Ureter (tissue), 1 donor: Measurements from ENCODE around the gene AGBL4. TPM values are rescaled to one million over a fixed set of nuclear protein-coding genes. Genes with fewer than 3 reads are reported as not detected.

Experiments
- DNase-seq: peaks from one replicate; pipeline ENCODE4 v3.0.0-alpha.2; 2020; ENCODE audit warnings: low spot score
- total RNA-seq: library from RNA; stranded (reverse); gene quantifications from one replicate; pipeline ENCODE4 v1.2.4, GENCODE V29; 2023
- donor health status: DM: yes; HTN: yes; CAD: no.

AGBL4 gene
- total RNA-seq, 1 donor from 2014 or later: 0.21 TPM

DNA sequence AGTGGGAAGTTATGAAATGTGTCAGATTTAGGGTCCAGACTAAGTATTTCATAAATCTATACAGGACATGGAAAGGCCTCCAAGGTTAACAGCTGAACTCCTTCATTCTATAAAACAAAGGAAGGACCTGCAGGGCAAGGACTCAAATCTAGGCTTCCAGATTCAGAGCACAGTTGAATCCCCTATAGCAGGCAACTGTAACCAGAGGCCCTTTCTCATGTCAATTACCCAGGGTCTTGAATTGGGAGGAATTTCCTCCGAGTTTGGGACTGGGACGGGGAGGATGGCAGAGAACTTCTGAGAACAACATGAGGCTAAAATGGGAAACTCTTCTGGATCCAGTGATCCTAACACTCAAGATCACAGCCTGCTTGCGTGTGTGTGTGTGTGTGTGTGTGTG lies 1134.1 kb downstream of the AGBL4 start:
- no peak for DNase-seq

GRCh38 chr1:48889082-48889481 lies 1134.7 kb downstream of the AGBL4 start:
- no peak for DNase-seq

GRCh38 chr1:48887796-48888195 lies 1136.0 kb downstream of the AGBL4 start:
- DNase-seq: no peak

DNA sequence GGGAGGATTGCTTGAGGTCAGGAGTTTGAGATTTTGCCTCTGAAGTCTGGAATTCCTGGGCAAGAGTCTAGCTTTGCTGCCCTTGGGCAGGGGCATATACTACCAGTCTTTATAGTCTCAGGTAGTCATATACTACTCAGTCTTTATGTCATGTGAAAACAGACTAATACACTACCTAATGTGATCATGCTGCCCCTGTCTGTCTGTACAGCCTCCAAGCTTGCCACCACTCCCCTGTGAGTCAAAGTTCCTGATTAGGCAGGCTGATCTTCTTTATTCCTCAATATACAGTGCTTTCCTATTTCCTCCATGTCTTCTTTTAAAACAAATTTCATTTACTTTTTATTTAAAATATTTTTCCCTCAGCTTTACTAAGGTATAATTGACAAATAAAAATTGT lies 1141.7 kb downstream of the AGBL4 start:
- no peak for DNase-seq

- DNase-seq: no peak
Observed at GRCh38 chr1:48878191-48878940, 1145.4 kb downstream of the AGBL4 start.

DNA sequence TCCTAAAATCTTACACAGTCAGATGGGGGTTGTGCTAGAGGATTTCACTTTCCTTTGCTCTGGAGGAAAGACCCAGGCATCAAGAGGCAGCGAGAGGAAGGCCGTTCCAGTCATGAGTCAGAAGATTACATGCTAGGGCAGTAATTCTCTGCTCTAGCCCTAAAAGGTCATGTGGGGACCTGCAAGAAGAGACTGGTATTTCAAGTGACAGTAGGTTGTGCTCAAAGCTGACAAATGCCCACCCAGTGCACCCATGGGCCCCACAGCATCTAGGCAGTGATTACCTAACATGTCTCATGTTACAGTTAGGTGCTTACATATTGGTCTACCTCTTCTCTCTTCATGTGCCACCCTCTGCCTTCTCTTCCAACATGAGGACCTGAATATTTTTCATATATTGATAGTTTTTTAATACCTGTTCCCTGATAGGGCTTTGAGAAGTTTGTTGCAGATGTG lies 1147.4 kb downstream of the AGBL4 start:
- no peak for DNase-seq

- DNase-seq: no peak
Observed at GRCh38 chr1:48875552-48876329, 1148.0 kb downstream of the AGBL4 start.

- DNase-seq: no peak
Observed at GRCh38 chr1:48873944-48874343, 1149.8 kb downstream of the AGBL4 start.

- DNase-seq: no peak
Observed at GRCh38 chr1:48870596-48870995, 1153.2 kb downstream of the AGBL4 start.

DNA sequence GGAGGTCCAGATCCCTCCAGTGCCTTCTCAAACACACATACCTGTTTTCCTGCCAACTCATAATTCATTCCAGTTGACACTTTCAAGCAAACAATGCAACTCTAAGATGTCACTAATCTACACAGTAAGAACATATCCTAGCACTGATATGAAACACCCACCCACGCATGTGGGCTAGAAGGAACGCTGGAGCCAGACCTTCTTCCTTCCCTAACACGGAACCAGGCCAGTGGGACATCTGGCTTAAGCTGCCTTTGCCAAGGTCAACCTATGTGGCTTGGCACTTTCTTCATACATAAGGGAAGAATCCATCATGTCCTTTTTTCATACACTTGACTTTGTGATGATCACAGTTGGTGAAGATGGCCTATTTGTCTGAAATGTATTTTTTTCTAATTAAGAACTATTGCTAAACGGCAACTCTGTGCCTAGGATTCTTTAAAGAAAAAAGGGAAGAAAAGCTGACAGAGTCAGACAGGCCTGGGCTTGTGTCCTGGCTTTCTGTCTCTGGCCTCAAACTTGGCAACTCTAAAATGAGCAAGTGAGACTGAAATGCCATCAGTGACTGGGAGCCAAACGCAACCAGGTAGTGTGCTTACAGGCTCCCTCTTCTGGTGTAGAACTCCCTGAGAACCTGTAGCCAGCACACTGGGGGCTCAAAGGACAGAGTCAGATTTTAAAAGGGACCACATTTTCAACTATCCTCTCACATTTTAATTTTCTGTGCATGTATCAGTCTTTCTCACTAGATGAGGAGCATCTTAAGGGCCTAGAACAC lies 1154.4 kb downstream of the AGBL4 start:
- peak; percentile 45 for DNase-seq

GRCh38 chr1:48864913-48865312 lies 1158.8 kb downstream of the AGBL4 start:
- no peak for DNase-seq

DNA sequence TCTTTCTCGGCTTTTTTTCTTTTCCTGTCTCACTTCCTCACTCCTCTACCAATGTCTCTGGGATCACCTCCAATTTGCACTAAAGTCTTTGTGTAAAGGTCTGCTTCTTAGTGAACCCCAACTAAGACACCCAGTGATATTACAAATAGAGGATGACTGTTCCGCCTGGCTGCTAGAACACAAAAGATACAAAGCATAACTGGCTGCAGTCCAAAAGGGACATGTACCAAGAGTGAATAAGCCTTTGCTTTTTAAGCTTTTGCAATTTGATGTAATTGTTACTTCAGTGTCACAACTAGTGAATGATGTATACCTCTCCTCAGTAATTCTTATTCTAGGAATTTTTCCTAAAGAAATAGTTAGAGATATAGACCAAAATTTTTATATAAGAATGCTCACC lies 1164.3 kb downstream of the AGBL4 start:
- no peak for DNase-seq

GRCh38 chr1:48858200-48858920 lies 1165.4 kb downstream of the AGBL4 start:
- no peak for DNase-seq

- DNase-seq: no peak
Observed at GRCh38 chr1:48853006-48853405, 1170.7 kb downstream of the AGBL4 start.

- DNase-seq: no peak
Observed at GRCh38 chr1:48851638-48852037, 1172.1 kb downstream of the AGBL4 start.

DNA sequence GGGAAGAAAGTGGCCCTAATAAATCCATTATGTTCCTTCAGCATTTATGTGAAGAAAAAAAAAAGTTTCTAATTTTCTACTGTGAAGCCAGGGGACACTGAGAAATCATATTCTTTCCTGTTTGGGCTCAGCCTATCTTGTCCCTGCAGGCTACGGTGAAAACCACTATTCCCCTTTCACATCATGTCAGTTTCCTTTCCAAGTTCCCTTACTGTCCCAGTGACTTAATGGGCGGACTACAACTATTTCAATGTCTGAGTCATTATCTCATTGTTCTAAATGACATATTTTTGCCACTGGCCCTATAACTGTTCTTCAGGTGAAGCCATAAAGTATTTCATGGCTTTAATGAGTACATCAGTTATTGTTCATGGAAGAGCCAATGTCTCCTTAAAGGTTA lies 1175.7 kb downstream of the AGBL4 start:
- DNase-seq: no peak

DNA sequence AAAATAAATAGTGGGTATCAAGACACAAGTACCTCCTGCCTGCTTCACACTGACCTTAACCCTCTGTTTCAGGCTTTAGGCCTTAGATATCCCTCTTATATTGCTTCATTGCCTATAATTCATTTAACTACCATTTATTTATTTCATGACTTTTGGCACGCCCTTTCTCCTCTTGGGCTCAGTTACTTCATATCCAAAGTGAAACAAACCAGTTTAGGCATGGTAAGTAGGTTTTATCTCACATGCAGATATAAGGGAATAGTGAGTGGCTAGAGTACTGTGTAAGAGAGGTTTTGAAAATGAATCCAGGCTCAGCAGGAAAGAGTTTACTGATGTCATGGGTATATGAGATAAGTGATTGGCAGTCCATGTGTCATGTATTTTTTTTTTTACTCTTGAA lies 1177.3 kb downstream of the AGBL4 start:
- no peak for DNase-seq

DNA sequence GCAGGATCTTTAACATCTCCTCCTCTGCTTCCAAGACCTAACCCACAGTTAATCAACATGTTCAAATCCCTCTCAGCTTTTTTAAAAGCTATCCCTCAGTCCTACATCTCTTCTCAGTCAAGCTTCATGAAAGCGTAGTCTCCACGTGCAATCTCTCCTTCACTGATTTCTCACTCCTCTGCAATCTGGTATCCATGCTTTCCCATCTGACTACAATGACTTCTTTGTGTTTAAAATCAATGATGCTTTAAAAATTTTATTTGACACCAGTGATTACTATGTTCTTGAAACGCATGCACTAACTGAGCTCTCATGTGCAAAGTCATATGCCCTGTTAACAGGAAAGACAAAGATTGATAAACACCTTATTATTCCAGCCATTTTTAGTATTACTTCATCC lies 1179.6 kb downstream of the AGBL4 start:
- DNase-seq: no peak

- DNase-seq: no peak
Observed at GRCh38 chr1:48841966-48842365, 1181.8 kb downstream of the AGBL4 start.

DNA sequence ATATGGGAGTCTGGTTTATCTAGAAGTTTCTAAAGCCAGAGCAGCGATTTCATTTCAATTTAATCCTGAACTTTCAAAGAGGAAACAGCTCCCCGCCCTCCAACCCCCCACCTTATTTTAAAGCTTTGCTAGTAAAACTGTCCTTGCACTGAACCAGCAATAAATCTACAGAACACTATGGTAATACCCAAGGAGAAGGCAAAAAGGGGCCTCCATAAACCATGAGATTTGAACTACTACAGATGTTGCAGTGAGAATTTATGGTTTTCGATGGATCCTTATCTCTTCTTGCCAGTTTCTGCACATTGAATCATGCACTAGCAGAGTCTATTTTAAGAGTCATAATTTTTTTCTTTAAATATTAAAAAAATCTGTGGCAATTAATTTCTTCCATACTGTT lies 1182.3 kb downstream of the AGBL4 start:
- no peak for DNase-seq

- no peak for DNase-seq
Observed at GRCh38 chr1:48831120-48831978, 1192.4 kb downstream of the AGBL4 start.
